ENCODE measurements around the gene CACNA2D3.

The CACNA2D3 gene

DNA sequence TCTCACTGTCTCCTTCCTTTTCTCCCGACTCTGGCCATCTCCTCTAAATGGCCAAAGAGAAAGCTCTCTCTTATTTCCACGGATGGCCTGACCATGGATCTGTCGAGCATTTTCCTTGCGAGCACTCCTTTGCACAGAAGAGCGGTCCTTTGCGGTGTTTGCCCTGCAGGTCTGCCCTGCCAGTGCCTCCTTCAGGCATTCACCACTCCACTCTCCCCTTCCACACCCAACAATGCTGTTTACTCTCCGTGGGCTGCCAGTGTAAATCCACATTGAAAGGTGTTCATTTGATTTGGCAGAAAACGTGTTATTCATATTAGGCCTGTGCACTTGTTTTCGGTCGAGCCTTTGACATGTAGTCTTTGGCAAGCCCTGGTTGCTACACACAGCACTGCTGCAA, 49.6 kb downstream of the CACNA2D3 start:
- no peak for DNase-seq

DNA sequence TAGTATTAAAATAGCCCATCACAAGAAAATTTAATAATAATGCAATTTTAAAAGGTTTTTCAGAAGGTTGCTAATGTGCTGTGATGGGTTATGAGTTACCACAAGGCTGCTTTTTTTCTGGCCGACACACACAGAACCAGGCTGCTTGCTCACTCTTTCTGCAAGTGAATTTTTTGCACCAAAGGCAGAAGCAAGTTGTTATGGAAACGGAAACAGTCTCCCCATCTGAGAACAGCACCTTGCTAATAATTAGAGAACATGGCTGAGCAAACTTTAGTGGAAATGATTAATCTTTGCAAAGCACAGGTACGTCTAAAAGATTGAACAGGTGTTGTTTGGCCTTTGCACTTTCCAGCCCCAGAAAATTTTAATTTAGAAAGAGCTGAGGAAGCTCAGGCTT, 51.0 kb downstream of the CACNA2D3 start:
- no peak for DNase-seq

GRCh38 chr3:54176106-54176505, 53.8 kb downstream of the CACNA2D3 start:
- DNase-seq: no peak

- no peak for DNase-seq
Measured at GRCh38 chr3:54177816-54178215, 55.5 kb downstream of the CACNA2D3 start.

DNA sequence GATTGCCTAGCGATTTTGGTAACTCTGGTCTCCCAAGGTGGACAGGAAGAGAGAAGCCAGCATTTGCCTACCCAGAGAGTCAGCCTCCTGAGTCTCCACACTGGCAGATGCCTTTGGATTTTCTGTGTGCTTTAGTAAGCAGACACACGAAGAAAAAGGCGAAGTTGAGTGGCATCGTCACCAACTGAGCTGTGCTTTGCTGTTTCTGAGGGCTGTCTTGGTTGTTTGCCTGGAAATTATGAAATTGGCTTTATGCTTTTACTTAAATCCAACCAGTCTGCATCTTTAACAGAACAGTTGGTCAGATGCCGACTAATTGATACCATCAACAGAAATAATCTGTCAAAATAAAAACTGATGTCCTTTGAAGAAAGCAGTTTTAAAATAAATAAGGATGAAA, 56.0 kb downstream of the CACNA2D3 start:
- DNase-seq: no peak

DNA sequence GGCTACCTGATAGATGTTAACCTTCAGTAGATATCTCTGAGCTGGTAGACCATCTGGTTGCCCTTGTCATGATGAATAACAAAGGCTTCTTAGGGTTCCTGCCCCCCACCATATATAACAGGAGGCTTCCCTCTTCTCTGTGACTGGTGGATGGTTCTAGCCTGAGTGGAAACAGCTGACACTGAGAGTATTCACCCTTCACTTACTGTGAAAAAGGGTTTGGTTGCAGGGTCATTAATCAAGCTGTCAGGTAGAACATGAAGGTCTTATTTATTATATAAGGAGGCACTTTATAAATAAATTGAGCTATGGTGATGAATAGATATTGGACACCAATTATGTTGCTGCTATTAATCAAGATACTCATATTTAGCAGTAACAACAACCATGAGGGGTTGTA, 58.6 kb downstream of the CACNA2D3 start:
- DNase-seq: no peak

DNA sequence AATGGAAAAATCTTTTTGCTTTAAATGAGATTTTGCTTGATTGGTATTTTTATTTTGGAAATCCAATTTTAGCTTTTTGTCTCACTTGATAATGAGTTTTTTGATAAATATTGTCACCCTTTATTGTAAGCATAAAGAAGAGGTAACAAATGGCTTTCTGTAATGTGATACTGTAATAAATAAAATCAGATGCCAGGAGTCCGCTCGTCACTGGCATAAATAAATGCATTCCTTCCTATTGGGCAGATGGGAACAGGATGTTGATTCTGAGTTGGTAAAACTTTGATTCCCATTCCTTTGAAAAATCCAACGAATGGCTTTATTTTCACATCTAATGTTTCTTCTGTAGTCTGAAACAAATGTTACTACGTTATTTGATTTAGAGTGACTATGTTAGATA, 59.9 kb downstream of the CACNA2D3 start:
- DNase-seq: no peak

GRCh38 chr3:54185740-54186139, 63.4 kb downstream of the CACNA2D3 start:
- no peak for DNase-seq

GRCh38 chr3:54188176-54188791, 65.9 kb downstream of the CACNA2D3 start:
- peak; percentile 69 for DNase-seq

DNA sequence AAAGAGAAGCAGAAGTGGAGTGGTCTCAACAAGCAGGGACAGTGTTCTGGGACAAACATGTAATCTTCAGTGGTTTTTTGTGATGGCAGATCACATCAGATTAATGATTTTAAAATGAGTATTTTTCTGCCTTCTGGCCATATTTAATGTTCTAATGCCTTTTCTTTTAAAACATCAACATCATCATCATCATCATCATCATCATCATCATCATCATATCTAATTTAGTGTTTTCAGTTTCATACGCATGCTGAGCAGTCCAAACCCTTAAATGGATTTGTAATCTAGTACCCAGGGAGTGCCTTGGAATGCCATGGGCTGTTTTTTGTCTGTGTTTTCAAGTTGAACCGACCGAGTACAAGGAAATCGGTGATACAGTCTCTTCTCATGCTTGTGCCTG, 68.9 kb downstream of the CACNA2D3 start:
- DNase-seq: no peak

- no peak for DNase-seq
Measured at GRCh38 chr3:54192026-54192425, 69.7 kb downstream of the CACNA2D3 start.

DNA sequence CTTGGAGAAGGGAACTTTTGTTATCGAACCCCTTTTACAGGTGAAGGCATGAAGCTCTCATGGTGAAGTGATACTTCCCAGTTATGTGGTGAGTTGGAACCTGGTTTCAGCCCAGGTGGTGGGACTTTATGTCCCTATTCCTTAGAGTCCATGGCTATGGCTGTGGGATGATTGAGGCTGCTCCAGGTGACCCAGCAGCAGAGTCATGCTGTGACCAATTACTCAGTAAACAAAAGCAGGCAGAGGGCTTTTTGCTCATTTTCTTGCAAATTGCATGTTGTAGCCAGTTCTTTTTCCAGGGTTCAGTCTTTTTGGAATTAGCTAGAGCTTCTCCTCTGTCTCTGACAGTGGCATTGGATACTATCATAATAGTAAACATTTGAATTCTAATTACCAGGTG, 70.7 kb downstream of the CACNA2D3 start:
- DNase-seq: no peak

- no peak for DNase-seq
Measured at GRCh38 chr3:54196360-54196991, 74.1 kb downstream of the CACNA2D3 start.

- no peak for DNase-seq
Measured at GRCh38 chr3:54197509-54197908, 75.2 kb downstream of the CACNA2D3 start.

DNA sequence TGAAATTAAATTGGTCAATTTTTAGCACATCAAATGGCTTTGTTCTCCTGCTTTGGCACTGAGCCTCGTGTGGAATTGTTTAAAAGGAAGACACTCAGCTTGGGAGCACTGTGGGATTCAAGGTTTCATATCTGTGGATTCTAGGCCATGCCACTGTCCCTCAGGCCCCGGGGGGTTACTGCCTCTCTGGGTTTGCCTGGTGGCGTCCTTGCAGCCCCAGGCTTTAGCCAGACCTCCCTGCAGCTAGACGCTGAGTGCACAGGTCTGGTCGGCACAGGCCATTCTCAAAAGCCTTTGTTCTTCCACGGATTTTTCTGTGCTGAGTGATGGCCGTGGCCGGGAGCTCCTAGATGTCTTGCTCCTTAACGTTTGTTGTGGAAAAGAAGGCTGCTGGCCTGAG, 76.2 kb downstream of the CACNA2D3 start:
- no peak for DNase-seq

GRCh38 chr3:54202054-54202453, 79.7 kb downstream of the CACNA2D3 start:
- no peak for DNase-seq

GRCh38 chr3:54202651-54203248, 80.4 kb downstream of the CACNA2D3 start:
- no peak for DNase-seq

- no peak for DNase-seq
Measured at GRCh38 chr3:54206874-54207273, 84.5 kb downstream of the CACNA2D3 start.

GRCh38 chr3:54211097-54211496, 88.7 kb downstream of the CACNA2D3 start:
- no peak for DNase-seq

- no peak for DNase-seq
Measured at GRCh38 chr3:54212723-54213122, 90.4 kb downstream of the CACNA2D3 start.

- DNase-seq: no peak
Measured at GRCh38 chr3:54213907-54214306, 91.6 kb downstream of the CACNA2D3 start.

DNA sequence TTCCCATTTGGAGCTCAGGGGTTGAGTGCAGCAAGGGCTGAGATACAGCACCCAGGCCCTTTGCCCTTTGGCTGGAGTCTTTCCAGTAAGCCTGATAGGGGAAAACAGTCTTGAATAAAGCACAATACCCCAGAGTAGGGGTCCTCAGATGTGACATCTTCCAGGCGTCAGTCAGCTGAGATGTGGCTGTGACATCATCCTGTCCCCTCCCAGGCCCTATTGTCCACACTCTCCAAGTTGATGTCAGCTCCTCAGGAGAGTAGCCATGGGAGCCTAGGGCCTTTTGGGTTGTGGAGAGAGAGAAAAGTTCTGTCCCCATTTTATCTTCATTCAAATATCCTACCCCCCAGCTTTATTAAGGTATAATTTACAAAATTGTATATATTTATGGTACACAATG, 92.5 kb downstream of the CACNA2D3 start:
- no peak for DNase-seq

DNA sequence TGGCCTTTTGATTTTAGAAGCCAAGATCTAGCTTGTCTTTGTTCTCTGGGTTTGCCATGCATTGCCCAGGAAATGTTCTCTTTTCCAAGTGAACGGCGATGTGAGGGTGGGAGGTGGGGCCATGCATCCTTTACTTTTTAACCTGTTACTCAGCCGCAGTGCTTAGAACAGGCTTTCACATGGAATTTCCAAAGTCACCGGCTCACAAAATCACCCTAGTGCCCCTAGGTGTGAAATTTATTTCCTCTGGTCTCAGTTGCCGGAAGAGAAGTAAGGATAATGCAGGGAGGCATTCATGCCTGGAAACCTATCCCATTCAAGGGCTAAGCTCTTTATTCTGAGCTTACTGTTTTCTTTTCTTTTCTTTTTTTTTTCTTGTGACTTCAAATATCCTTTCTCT, 93.2 kb downstream of the CACNA2D3 start:
- no peak for DNase-seq

DNA sequence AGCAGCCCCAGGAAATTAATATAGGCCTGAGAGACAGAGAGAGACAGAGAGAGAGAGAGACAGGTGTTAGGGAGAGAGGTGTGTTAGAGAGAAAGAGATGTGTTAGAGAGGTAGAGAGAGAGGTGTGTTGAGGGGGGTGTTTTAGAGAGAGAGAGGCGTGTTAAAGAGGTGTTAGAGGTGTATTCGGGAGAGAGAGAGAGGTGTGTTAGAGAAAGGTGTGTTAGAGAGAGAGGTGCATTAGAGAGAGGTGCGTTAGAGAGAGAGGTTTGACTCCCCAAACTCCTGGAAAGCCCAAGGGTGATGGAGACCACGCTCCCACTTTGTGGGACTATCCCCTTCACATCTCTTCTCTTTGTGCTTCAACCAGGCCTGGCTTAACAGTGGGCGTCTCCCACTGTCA, 95.5 kb downstream of the CACNA2D3 start:
- DNase-seq: no peak

- no peak for DNase-seq
Measured at GRCh38 chr3:54222316-54222715, 100.0 kb downstream of the CACNA2D3 start.
